SK-N-SH treated with all-trans-retinoic acid at 6 μM for 48 hours (cell line): ENCODE measurements around the gene OLIG3.

Experiments used
- ESRRG ChIP-seq: fragments of 250-450 bp; sonication (Bioruptor Pico); IDR thresholded peaks from 2 replicates; pipeline ENCODE4 v1.6.1; 2021; ENCODE audit warnings: mild to moderate bottlenecking
- PPARA ChIP-seq: fragments of 250-450 bp; sonication (Bioruptor Pico); IDR thresholded peaks from 2 replicates; pipeline ENCODE4 v1.5.0; 2020; ENCODE audit warnings: mild to moderate bottlenecking, borderline replicate concordance
- SNAI2 ChIP-seq: fragments of 250-450 bp; sonication (Bioruptor Pico); IDR thresholded peaks from 2 replicates; pipeline ENCODE4 v1.5.0; 2020; ENCODE audit warnings: mild to moderate bottlenecking, moderate library complexity
- TOX ChIP-seq: fragments of 250-450 bp; sonication (Bioruptor Pico); IDR thresholded peaks from 2 replicates; pipeline ENCODE4 v1.8.0; 2021; ENCODE audit warnings: mild to moderate bottlenecking, moderate library complexity, borderline replicate concordance
- ZNF565 ChIP-seq: fragments of 450-650 bp; formaldehyde crosslinking; conservative IDR thresholded peaks from 2 replicates; pipeline ENCODE4 v1.5.0; 2020; ENCODE audit warnings: low read depth, mild to moderate bottlenecking, moderate library complexity
- ZNF8 ChIP-seq: fragments of 450-650 bp; formaldehyde crosslinking; IDR thresholded peaks from 2 replicates; pipeline ENCODE4 v1.5.0; 2020; ENCODE audit warnings: mild to moderate bottlenecking, moderate library complexity
- TF ChIP-seq, protein P1 (sequence below): fragments of 250-450 bp; sonication (Bioruptor Pico); IDR thresholded peaks from 2 replicates; pipeline ENCODE4 v1.5.0; 2020; ENCODE audit warnings: mild to moderate bottlenecking, moderate library complexity
- TF ChIP-seq, protein P2 (sequence below): fragments of 250-450 bp; sonication (Bioruptor Pico); IDR thresholded peaks from 2 replicates; pipeline ENCODE4 v1.8.0; 2020; ENCODE audit warnings: mild to moderate bottlenecking, moderate library complexity, borderline replicate concordance

DNA sequence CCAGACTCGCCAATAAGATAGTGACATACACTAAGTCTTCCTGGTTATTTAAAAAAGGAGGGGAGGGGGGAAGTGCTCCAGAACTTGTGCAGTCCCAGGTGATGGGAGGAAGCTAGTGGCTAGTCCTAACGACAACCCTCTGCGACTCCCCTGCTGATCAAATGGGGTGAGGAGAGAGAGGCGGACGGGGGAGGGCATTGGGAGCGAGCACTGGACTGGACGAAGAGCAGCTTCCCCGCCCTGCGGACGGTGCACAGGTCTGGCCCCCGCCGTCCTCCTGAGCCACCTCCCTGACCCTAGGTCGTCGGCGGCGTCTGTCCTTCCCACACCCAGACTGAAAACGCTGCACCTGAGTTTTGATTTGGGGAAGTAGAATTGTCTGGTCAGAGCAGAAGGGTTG, 2.2 kb upstream of the OLIG3 start:
- TF ChIP-seq ZNF565 (CRISPR knock-in tag) (no peak), ZNF8 (CRISPR knock-in tag) (no peak), SNAI2 (CRISPR knock-in tag) (no peak), TOX (CRISPR knock-in tag) (no peak), ESRRG (CRISPR knock-in tag) (no peak), PPARA (CRISPR knock-in tag) (no peak)
- TF ChIP-seq, protein P1, sequence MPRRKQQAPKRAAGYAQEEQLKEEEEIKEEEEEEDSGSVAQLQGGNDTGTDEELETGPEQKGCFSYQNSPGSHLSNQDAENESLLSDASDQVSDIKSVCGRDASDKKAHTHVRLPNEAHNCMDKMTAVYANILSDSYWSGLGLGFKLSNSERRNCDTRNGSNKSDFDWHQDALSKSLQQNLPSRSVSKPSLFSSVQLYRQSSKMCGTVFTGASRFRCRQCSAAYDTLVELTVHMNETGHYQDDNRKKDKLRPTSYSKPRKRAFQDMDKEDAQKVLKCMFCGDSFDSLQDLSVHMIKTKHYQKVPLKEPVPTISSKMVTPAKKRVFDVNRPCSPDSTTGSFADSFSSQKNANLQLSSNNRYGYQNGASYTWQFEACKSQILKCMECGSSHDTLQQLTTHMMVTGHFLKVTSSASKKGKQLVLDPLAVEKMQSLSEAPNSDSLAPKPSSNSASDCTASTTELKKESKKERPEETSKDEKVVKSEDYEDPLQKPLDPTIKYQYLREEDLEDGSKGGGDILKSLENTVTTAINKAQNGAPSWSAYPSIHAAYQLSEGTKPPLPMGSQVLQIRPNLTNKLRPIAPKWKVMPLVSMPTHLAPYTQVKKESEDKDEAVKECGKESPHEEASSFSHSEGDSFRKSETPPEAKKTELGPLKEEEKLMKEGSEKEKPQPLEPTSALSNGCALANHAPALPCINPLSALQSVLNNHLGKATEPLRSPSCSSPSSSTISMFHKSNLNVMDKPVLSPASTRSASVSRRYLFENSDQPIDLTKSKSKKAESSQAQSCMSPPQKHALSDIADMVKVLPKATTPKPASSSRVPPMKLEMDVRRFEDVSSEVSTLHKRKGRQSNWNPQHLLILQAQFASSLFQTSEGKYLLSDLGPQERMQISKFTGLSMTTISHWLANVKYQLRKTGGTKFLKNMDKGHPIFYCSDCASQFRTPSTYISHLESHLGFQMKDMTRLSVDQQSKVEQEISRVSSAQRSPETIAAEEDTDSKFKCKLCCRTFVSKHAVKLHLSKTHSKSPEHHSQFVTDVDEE (CRISPR knock-in tag), result no peak
- TF ChIP-seq, protein P2, sequence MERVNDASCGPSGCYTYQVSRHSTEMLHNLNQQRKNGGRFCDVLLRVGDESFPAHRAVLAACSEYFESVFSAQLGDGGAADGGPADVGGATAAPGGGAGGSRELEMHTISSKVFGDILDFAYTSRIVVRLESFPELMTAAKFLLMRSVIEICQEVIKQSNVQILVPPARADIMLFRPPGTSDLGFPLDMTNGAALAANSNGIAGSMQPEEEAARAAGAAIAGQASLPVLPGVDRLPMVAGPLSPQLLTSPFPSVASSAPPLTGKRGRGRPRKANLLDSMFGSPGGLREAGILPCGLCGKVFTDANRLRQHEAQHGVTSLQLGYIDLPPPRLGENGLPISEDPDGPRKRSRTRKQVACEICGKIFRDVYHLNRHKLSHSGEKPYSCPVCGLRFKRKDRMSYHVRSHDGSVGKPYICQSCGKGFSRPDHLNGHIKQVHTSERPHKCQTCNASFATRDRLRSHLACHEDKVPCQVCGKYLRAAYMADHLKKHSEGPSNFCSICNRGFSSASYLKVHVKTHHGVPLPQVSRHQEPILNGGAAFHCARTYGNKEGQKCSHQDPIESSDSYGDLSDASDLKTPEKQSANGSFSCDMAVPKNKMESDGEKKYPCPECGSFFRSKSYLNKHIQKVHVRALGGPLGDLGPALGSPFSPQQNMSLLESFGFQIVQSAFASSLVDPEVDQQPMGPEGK, result no peak
